VCaP (cell line): ENCODE data around the gene SUN5.
"Not testable (repeated sequence)": the region's sequence is repeated elsewhere in the genome, so short reads cannot be mapped to it uniquely, and the experiment has no call there.

Experiments used
- H3K27ac ChIP-seq: fragments of 450-650 bp; 2 replicates; pipeline ENCODE4 v1.5.1; 2017
- CTCF ChIP-seq: fragments of 450-650 bp; conservative IDR thresholded peaks from 2 replicates; pipeline ENCODE4 v1.5.1; 2017; ENCODE audit warnings: mild to moderate bottlenecking, moderate library complexity

SUN5 gene

GRCh38 chr20:32980131-32980941 lies 23.9 kb downstream of the SUN5 start:
- H3K27ac ChIP-seq, result no peak overlapping the region
- TF ChIP-seq CTCF, result no peak

DNA sequence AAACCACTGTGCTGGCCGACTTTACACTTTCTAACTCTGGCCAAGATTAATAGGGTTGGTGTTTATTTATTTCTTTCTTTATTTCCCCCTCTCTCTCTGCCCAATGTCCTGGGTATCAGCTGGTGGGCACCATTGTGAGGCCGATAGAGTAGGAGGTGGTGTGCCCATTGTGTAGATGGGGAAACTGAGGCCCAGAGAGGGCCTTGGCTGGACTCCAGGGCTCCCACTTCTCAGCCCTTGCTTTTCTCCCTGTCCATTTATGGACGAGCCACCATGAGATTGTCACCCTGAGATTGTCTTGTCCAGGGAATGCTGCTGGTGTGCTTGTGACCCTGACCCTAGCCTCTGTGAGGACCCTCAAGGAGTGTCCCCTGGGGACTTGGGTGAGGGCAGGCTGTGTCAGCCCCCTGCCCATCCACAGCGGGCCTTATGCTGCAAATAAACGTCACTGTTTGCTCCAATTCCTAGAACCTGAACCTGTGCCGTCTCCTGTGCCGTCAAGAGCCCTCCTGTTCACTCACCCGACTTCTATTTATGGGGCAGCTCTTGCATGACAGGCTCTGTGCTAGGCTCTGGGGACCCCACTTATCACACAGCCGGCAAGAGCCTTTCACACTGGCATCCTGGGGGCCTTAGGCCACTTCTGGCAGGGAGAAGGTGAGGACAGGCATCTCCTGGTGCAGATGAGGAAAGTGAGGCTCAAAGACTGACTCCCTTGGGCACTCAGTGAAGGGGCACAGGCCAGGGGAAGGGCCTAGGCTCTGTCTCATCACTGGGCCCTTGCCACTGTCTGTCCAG lies 24.8 kb downstream of the SUN5 start:
- no peak overlapping the region for H3K27ac ChIP-seq
- no peak for TF ChIP-seq CTCF

- TF ChIP-seq CTCF, result no peak
- H3K27ac ChIP-seq, result no peak overlapping the region
Measured at GRCh38 chr20:32978009-32978335, 26.3 kb downstream of the SUN5 start.

DNA sequence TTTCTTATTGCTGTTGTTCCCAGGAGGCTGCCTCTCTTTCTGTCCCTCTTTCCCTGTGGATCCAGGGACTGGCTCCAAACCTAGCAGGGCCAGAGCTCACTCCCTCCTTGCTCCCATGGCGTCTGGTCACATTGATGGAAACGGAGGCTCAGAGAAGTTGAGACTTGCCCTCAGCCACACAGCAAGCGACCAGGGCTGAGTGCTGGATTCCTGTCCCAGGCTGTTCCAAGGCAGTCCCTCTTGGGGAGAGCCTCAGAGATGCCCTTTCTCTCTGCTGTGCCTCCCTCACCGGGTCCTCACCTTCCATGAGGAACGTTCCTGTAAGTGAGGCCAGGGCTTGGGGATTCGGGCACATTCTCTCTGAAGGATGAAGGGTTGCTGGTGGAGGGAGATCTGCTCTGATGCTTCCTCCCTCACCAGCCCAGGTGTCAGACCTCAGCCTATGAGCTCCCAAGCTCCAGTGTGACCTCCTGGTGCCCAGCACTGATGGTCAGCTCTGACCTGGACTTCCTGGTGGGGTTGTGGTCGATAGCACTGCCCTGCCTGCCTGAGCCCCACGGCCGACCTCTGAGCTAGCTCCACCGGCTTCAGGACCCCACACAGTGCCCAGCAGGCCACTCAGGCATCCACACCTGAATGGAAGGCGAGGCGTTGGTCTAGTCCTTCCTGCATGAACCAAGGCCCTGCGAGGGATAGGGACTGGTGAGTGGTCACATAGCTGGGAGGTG lies 26.8 kb downstream of the SUN5 start:
- no peak overlapping the region for H3K27ac ChIP-seq
- no peak for TF ChIP-seq CTCF

DNA sequence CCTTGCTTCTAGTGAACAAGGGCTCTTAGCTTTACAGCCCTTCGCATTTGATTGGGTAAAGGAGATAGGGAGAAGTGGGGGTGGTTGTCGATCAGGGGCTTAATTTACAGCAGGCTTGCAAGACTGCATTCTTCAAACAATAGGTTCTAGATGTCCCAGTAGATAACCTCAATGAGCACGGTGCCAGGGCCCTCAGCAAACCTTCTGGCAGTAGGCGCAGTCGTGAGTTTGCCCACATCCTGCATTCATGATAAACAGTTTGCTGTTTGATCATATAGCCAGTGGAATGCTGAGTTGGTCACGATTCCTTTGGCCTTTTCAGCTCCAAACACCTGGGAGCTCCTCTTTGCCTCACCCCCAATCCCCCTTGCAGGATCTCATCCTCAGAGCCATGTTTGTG lies 27.5 kb downstream of the SUN5 start:
- TF ChIP-seq CTCF, result no peak
- H3K27ac ChIP-seq, result no peak overlapping the region

GRCh38 chr20:32975698-32976674 lies 28.2 kb downstream of the SUN5 start:
- H3K27ac ChIP-seq, result no peak overlapping the region
- no peak for TF ChIP-seq CTCF

DNA sequence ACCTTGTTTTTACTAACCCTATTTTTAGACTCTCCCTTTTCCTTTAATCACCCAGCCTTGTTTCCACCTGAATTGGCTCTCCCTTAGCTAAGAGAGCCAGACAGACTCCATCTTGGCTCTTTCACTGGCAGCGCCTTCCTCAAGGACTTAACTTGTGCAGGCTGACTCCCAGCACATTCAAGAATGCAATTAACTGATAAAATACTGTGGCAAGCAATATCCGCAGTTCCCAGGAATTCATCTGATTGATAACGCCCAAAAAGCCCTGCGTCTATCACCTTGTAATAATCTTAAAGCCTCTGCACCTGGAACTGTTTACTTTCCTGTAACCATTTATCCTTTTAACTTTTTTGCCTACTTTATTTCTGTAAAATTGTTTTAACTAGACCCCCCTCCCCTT lies 29.1 kb downstream of the SUN5 start:
- H3K27ac ChIP-seq, result not testable (repeated sequence)

- not testable (repeated sequence) for H3K27ac ChIP-seq
Measured at GRCh38 chr20:32974204-32975064, 29.8 kb downstream of the SUN5 start.
